Measurements from ENCODE around the gene PRUNE2.

Gene PRUNE2

GRCh38 chr9:76737154-76737902 is 168.6 kb downstream of the PRUNE2 start:
- no peak for DNase-seq (ENCODE audit: low read depth in 1 of 2, low spot score in 1 of 2)

- DNase-seq (ENCODE audit: low read depth in 1 of 2, low spot score in 1 of 2): no peak
Observed at GRCh38 chr9:76734716-76735115, 171.2 kb downstream of the PRUNE2 start.

DNA sequence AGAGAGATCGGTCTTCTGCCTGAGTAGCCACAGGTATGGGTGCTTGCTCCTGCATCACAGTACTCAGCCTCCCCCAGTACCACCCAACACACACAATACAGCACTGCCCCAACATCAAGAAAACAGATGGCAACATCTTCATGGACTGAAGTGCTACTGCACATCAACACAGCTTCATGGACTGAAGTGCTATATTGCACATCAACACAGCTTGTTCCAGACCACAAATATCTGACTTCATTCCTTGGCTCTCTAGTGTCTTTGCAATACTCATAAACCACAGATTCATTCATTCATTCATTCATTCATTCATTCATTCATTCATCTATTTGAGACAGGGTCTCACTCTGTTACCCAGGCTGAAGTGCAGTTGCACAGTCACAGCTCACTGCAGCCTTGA is 172.8 kb downstream of the PRUNE2 start:
- no peak for DNase-seq (ENCODE audit: low read depth in 1 of 2, low spot score in 1 of 2)

DNA sequence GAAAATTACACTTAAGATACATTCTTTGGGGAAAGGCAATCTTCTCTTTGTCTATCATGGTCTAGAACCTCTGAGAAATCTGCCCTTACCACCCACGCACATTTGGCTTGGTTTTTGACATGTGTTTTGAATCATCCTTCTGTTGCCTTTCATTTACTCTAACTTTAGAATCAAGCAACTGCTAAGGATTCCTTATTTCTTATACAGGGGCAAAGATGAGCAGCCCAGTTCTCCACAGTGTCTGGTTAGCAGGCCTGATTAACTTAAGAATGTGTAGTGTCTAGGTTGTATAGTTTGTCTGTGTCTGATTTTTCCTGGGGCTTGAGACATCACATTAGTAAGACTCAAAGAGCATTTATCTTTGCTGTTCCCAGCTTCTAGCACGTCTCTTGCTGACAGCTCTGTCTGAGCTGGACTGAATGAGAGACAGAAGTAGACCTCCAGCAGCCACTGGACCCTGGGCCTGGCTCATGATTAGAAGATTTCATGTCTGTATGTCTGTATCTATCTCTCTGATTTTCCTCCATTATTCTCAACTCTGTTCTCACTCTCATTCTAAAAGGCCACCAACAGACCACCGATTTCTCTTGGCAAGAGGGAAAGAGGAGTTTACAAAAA is 173.5 kb downstream of the PRUNE2 start:
- DNase-seq (ENCODE audit: low read depth in 1 of 2, low spot score in 1 of 2): no peak

DNA sequence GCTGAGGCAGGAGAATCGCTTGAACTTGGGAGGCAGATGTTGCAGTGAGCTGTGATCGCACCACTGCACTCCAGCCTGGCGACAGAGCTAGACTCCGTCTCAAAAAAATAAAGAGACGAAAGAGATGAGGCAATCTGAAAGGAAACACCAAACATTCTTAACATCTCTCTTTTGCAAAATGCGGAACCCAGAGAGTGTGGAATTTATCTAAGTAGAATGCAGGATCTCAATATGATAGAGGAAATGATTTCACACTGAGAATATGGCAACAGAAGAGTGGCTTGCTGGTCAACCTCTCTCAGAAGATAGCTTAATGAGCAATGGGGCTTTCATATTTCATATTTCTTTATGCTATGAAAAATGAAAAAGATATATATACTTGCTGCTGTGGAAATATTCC is 175.1 kb downstream of the PRUNE2 start:
- no peak for DNase-seq (ENCODE audit: low read depth in 1 of 2, low spot score in 1 of 2)

DNA sequence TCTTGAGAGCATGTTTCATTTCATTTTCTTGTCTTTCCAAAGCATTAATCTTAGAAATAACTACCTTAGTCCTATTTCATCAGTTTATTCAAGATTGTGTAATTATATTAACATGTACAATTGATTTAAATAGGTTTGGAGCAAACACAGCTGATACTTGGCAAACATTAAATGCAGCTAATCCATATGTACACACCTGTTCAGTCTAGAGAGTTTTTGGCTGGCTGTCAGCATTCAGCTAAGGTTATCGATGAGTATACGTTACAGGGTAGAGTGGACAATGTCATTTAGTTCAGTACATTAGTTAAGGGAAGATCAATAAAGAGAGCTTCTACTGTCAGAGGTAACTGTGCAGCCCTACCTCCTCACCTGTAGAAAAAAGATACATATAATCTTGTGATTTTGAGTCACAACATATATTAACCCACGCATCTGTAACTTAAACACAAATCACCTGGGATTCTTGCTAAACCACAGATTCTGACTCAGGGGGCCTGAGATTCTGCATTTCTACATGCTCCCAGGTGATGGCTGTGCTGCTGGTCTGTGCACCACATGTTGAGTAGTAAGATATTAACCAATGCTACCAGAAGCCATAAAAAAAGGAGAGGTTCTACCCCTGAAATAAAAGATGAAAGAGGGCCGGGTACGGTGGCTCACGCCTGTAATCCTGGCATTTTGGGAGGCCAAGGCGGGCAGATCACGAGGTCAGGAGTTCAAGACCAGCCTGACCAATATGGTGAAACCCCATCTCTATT is 175.8 kb downstream of the PRUNE2 start:
- no peak for DNase-seq (ENCODE audit: low read depth in 1 of 2, low spot score in 1 of 2)

DNA sequence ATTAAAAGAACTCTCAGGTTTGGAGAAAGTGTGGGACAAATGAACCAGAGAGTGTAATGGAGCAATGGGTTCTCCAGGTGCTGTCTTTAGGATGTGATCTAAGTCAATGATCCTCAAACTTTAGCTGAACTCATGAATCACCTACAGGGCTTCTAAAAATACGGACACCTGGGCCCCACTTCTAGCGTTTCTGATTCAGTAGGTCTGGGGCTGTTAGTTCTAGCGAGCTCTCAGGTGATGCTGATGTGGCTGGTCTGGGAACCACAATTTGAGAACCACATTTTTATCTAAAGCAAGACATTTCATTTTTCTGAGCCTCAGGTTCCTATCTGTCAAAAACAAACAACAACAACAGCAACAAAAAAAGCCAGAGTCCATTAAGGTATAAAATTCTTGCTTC is 176.8 kb downstream of the PRUNE2 start:
- DNase-seq (ENCODE audit: low read depth in 1 of 2, low spot score in 1 of 2): no peak

GRCh38 chr9:76725885-76726284 is 180.0 kb downstream of the PRUNE2 start:
- no peak for DNase-seq (ENCODE audit: low read depth in 1 of 2, low spot score in 1 of 2)

DNA sequence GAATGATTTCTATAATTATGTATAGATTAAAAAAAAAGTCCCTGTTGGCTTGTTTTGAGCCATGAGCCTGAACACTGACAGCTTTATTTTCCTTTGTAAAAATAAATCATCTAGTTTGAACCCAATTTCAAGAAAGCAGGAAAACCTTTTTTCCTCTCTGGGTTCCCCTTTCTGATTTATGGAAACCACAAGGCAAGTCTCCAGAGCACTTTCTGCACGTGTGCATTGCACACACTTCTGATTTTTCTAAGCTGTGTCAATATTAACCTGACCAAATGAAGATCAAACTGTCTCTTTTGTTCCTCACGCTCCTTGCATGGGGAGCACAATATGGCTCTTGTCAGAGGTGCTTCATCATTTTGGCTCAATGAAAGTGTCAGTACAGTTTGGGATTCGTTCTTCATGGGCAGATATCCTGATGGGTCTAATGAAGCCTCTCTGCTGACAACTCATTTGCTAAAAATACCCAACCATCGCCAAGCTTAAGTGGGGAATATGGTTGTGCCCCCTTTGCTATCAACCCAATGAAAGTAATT is 180.8 kb downstream of the PRUNE2 start:
- no peak for DNase-seq (ENCODE audit: low read depth in 1 of 2, low spot score in 1 of 2)

DNA sequence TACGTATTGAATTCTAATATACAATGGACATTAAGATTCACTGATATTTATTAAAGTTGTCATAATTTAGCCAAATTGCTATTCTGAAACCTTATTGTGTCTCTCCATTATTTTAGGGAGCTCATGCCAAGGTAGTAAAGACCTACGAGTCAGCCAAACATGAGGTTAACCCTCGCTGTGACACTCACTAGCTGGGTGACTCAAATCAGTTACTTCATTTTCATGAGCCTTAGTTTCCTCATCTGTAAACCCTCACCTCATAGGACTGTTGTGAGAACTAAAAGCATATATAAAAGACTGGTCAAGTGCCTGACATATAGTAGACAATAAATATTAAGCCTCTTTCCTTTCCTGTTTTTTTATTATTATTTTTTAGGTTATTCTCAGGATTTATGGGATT is 185.7 kb downstream of the PRUNE2 start:
- DNase-seq (ENCODE audit: low read depth in 1 of 2, low spot score in 1 of 2): no peak

DNA sequence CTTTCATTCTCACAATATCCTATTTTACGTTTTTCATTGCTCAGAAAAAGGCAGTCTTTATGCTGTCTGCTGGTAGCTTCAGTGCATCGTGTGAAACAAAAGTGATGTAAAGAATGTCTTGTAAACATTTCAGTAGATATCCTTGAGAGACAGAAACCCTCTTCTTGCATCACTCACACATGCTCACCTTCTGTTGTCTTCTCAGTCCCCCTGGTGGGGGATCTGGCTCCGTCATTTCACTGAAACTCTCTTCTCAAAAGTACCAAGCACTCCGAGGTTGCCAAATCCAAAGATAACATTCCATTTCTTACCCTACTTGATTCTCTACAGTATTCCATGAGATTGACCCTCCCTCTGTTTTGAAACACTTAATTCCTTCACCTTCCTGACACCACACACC is 187.7 kb downstream of the PRUNE2 start:
- DNase-seq (ENCODE audit: low read depth in 1 of 2, low spot score in 1 of 2): no peak

DNA sequence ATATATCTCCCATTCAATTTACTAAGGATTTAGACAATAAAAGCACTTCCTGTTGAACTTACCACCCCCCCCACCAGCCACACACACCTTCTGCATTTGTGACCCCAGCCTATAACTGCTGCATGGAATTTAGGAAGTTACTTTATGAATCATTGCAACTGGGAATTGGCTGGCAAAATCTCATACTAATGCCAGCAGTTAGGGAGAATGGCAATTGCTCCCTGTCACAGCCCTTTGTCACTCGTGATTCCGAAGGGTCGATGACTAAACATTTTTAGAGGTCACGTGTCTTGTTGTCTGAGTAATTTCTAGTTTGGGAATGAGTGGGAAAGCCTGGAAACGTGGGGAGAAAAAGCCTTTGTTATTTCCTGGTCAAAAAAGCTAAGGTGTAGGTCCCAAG is 188.3 kb downstream of the PRUNE2 start:
- DNase-seq (ENCODE audit: low read depth in 1 of 2, low spot score in 1 of 2): no peak

DNA sequence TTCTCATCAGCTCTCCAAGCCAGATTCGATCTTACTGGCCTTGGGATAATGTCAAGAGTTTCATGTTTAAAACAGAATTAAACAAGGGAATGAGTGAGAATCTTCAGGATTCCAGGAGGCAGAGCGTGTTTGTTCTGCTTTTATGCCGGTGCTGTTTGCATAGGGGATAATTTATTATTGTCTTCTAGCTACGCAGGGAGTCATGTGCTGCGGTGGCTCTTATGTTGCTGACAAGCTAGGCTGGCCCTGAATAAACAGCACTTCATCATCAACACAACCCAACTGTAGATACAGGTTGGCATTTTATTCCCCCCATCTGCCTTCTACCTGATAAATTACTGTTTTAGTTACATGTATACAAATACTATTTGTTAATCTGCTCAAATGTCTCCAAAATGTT is 188.7 kb downstream of the PRUNE2 start:
- no peak for DNase-seq (ENCODE audit: low read depth in 1 of 2, low spot score in 1 of 2)

DNA sequence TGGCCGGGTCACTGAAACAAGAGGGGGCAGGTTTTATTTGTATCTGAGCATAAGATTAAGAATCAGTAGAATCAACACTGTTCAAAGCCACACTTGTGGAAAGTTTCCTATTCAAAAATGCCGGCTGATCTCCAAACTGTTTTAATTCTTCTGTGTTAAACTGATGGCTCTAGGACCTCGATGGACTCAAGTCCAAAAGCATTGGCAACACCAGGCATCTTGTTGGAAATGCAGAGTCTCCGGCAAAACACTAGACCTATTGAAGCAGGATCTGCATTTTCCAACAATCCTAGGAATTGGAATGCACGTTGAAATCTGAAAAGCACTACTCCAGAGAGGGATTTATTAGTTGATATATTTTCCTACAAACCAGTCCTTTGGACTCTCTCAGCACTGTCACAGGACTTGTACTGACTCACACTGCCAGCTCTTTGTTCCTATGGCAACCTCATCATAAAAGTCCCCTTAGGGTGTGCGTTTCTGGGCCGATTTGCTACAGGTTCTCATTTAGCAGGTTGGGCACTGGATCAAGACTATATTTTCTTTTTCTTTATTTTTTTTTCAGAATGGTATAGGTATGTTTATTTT is 189.7 kb downstream of the PRUNE2 start:
- DNase-seq (ENCODE audit: low read depth in 1 of 2, low spot score in 1 of 2): no peak

- no peak for DNase-seq (ENCODE audit: low read depth in 1 of 2, low spot score in 1 of 2)
Observed at GRCh38 chr9:76713381-76713780, 192.5 kb downstream of the PRUNE2 start.

- no peak for DNase-seq (ENCODE audit: low read depth in 1 of 2, low spot score in 1 of 2)
Observed at GRCh38 chr9:76709020-76709419, 196.9 kb downstream of the PRUNE2 start.

DNA sequence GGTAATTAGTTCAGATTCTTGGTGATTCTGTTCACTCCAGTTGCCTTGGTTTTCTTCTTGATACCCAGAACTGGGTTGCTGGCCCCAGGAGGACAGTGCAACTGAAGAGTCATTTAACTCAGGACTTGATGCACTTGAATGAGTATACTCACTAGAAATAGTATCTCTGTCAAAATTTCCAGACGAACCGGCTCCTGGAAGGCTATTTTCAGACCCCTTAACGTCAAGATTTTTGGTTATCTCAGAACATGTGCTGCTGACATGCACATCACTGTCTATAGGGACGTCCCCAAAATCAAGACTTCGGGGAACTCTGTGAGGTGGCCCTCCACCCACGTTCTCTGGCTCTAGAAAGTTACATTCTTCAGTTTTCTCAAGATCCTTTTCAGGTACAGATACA is 198.4 kb downstream of the PRUNE2 start:
- DNase-seq (ENCODE audit: low read depth in 1 of 2, low spot score in 1 of 2): no peak

DNA sequence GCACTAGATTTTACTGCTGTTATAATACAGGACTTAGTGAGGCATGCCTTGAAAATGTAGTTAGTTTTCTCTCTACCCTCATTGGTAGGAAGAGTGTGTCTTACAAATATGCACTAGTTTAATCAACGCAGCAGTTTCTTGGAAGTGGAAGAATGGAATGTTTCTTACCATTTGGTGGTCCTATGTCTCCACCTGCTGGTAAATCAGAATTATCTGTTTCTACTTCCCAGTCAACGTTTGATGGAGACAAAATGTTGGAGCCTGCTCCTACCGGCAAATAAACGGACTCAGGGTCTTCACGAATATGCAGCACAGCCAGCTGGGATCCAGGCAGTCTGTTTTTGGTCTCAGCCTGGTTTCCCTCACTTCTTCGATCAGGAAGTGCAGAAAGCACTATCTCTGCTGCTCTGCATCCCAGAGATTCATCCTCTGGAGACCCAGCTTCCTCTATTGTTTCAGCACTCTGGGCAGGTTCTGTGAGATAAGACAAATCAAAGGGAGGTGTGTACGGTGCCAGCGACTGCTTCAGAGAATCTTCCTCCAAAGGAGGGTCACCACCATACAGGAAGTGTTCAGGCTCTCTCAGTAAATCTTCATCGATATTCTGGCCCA is 201.2 kb downstream of the PRUNE2 start:
- no peak for DNase-seq (ENCODE audit: low read depth in 1 of 2, low spot score in 1 of 2)

DNA sequence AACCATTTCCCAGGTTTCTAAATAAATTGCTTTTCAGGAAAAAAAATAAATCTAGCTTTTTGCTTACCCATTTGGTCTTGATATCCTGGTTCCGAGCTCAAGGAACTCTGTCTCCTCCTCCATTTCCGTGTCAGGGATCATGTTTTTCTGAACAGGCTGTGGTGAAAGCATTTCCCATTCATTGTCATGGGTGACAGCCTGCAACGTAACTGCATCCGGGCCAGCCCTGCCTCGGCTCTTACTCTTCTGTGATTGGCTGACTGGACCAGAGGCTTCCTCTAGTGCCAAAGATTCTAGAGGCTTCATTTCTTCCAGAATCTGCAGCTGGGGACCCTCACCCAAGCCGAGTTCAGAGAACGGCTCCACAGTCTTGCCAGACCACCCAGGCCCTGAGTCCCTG is 202.6 kb downstream of the PRUNE2 start:
- DNase-seq (ENCODE audit: low read depth in 1 of 2, low spot score in 1 of 2): no peak

DNA sequence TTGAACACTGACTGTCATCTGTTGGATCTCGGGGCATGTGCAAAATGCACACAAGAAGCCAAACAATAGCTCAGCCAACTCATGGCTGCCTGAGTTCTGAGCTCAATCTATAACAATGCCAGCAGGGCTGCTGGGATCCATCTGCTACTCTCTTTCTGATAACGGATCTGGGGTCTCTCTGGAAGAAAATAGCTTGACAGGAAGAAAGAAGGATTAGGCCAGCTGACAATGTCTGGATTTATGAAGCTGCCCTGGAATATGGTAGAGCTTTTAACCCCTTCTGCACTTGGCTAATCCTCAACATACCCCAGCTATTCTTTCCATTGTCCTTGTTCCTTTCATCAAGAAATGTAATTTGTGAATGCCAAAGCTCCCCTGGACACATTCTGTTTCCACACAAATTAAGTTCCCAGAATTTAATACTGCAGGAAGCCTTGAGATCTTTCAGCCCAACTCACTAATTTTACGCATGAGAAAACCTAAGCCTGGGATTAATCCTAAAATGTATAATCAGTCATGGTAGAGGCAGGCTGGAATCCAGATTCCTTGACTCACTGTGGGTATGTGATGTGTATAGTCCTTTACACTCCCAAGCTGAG is 204.4 kb downstream of the PRUNE2 start:
- DNase-seq (ENCODE audit: low read depth in 1 of 2, low spot score in 1 of 2): no peak

DNA sequence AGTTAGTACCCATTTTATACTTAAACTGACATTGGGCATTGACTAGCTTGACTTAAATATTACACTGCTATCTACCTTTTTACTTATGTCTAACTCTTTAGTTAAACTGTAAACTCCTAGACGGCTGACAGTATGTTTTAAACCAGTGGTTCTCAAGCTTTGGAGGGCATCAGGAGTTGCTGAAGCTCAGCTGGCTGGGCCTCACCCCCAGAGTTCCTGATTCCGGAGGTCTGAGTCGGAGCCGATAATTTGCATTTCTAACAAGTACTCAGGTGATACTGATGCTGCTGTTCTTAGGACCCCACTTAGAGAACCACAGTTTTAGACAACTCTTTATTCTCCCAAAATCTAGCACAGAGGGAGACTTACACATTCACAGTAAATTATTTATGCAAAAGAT is 205.0 kb downstream of the PRUNE2 start:
- DNase-seq (ENCODE audit: low read depth in 1 of 2, low spot score in 1 of 2): no peak

All from activated T-helper 1 cell treated with anti-CD3 and anti-CD28 coated beads, Interleukin-2, amount 50 U/mL, for 16 hours (primary cell).